PFSK-1 (cell line): ENCODE data around the gene KCNJ16.

Experiments used
- FOXP2 ChIP-seq: optimal IDR thresholded peaks from 2 replicates; pipeline ENCODE3; 2011; ENCODE audit warnings: borderline replicate concordance, control low read depth, inconsistent platforms; ENCODE audit not compliant: insufficient read depth; ENCODE audit errors: extremely low read length, extremely low read depth
- POLR2AphosphoS5 ChIP-seq: IDR thresholded peaks from 2 replicates; pipeline ENCODE4 v1.6.1; 2012; ENCODE audit warnings: low read depth, mild to moderate bottlenecking, control low read depth, low read length, moderate library complexity
- REST ChIP-seq, 2 experiments: IDR thresholded peaks; 2 replicates each; pipeline versions ENCODE4 v1.6.1 to v1.8.0; 2011 to 2012; ENCODE audit warnings: low read depth in 2 of 2, low read length in 2 of 2, control low read depth in 1 of 2, inconsistent platforms in 1 of 2, mild to moderate bottlenecking in 1 of 2, moderate library complexity in 1 of 2; ENCODE audit not compliant: insufficient read depth in 1 of 2
- SIN3A ChIP-seq: IDR thresholded peaks from 2 replicates; pipeline ENCODE4 v1.6.1; 2012; ENCODE audit warnings: mild to moderate bottlenecking, low read length, moderate library complexity, borderline replicate concordance; ENCODE audit not compliant: insufficient read depth
- TAF1 ChIP-seq: IDR thresholded peaks from 2 replicates; pipeline ENCODE4 v1.6.1; 2012; ENCODE audit warnings: low read length, control low read depth, borderline replicate concordance; ENCODE audit not compliant: insufficient read depth

Gene KCNJ16

DNA sequence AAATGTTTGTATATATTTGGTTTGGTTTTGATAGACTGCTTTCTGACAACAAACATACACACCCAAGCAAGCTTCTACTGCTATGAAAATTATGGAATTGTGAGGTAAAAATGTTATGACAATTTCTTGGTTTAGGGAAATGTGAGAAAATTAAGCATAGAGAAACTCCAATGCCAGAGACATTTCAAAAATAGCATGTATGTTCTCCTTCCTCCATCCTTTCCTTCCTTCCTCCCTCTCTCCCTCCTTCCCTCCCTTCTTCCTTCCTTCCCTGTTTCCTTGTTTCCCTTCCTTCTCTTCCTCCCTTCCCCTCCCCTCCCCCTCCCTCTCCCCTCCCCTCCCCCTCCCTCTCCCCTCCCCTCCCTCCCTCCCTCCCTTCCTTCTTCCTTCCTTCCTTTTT is 109.2 kb downstream of the KCNJ16 start:
- TF ChIP-seq REST (IDR thresholded peaks at IDR 0.05; ENCODE audit: insufficient read depth in 1 of 2, low read depth in 2 of 2, low read length in 2 of 2) (no peak), FOXP2 (no peak), POLR2AphosphoS5 (no peak), SIN3A (no peak), TAF1 (no peak)

DNA sequence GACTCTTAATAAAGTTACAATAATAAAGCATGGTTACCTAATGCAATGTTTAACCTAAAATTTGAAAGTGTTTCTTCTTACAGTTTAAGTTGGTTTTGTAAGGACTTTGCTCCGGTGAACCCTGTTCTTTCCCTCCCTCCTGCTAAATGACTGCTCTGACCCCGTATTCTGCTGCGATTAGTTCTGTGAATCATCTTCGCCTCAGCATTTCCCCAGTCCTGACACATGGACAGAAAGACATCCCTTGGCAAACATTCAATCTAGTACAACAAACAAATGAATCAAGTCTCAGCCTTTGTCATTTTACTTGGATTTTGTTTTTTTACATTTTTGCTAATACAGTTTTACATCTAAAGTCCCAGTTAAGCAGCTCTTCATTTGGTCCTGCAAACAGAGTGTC is 109.7 kb downstream of the KCNJ16 start:
- TF ChIP-seq FOXP2 (no peak), TAF1 (no peak), SIN3A (no peak), REST (IDR thresholded peaks at IDR 0.05; ENCODE audit: insufficient read depth in 1 of 2, low read depth in 2 of 2, low read length in 2 of 2) (no peak), POLR2AphosphoS5 (no peak)
